Fibroblast of skin of left biceps (primary cell): Measurements from ENCODE around the gene BRF1.

ENCODE experiments used
- DNase-seq, 2 experiments: peaks; one replicate each; pipeline ENCODE4 v3.0.0-alpha.2; 2013; ENCODE audit warnings: low read depth in 2 of 2

BRF1 gene

GRCh38 chr14:105173901-105174894 lies 126.6 kb downstream of the BRF1 start:
- no peak for DNase-seq

GRCh38 chr14:105173145-105173544 lies 127.7 kb downstream of the BRF1 start:
- DNase-seq: no peak

- no peak for DNase-seq
Measured at GRCh38 chr14:105172476-105172875, 128.3 kb downstream of the BRF1 start.

GRCh38 chr14:105171004-105171673 lies 129.7 kb downstream of the BRF1 start:
- no peak for DNase-seq

GRCh38 chr14:105169776-105170655 lies 130.8 kb downstream of the BRF1 start:
- no peak for DNase-seq

- DNase-seq: no peak
Measured at GRCh38 chr14:105168979-105169507, 131.8 kb downstream of the BRF1 start.

- DNase-seq: no peak
Measured at GRCh38 chr14:105168496-105168978, 132.3 kb downstream of the BRF1 start, which contains the start of gene JAG2. JAG2 (minus strand) TSS chr14:105168776; CDS start chr14:105168420, 356 bp downstream.

- DNase-seq: no peak
Measured at GRCh38 chr14:105168093-105168420, 132.7 kb downstream of the BRF1 start.

- DNase-seq: no peak
Measured at GRCh38 chr14:105167303-105168092, 133.3 kb downstream of the BRF1 start.

GRCh38 chr14:105166571-105167302 lies 134.1 kb downstream of the BRF1 start:
- no peak for DNase-seq

- DNase-seq: no peak
Measured at GRCh38 chr14:105165761-105166485, 134.9 kb downstream of the BRF1 start.

GRCh38 chr14:105165134-105165704 lies 135.6 kb downstream of the BRF1 start:
- DNase-seq: no peak

GRCh38 chr14:105163040-105163742 lies 137.6 kb downstream of the BRF1 start:
- DNase-seq: no peak

- no peak for DNase-seq
Measured at GRCh38 chr14:105162669-105162979, 138.2 kb downstream of the BRF1 start.

- DNase-seq: no peak
Measured at GRCh38 chr14:105161964-105162668, 138.7 kb downstream of the BRF1 start.

- no peak for DNase-seq
Measured at GRCh38 chr14:105161309-105161708, 139.5 kb downstream of the BRF1 start.

- no peak for DNase-seq
Measured at GRCh38 chr14:105160776-105161175, 140.0 kb downstream of the BRF1 start.

GRCh38 chr14:105159344-105159743 lies 141.5 kb downstream of the BRF1 start:
- DNase-seq: no peak
